Measurements from ENCODE around the gene NEAT1. TPM values are rescaled to one million over a fixed set of nuclear protein-coding genes. Genes with fewer than 3 reads are reported as not detected.

The NEAT1 gene
- total and polyA plus RNA-seq, 9 of the 15 experiments (the other 6 are each of a cell fraction or from before 2014, with no cell fraction given): 20.1 to 389 (median 62.8) TPM

DNA sequence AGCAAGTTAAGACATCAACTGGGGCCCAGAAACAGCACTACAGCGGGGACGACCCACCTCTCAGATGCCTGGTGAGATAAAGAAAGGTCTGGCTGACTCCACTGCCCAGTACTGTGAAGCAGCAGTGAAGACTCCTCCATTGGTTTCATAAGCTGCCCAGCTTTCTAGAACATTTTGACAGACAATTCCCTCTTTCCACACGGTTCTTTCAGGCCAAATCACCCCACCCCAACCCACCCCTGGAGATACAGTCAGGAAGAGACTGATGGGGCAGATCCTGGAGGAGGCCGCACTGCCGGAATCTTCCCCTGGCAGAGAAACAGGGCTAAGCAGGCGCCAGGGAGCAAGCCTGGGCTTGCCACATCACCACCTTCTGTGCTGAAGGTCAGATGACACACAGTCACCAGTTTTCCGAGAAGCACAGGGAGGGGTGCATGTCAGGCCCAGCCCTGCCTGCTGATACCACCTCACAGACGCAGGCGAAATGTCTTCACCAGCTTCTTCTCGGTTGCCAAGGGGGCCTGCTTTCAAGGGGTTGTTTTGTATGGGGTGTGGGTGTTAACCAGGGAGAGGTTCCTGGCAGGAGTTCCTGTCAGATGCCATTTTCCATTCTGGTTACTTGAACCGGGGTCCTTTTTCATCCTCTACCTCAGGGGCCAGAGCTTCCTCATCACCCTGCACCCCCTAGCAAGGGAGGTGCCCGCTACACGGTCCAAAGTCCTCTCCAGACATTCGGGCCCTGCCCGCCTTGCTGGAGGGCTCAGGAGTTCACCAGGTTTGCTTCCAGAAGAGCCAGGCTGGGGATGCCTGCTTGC lies 1.4 kb upstream of the NEAT1 start (continued):
- TF ChIP-seq, protein P1, sequence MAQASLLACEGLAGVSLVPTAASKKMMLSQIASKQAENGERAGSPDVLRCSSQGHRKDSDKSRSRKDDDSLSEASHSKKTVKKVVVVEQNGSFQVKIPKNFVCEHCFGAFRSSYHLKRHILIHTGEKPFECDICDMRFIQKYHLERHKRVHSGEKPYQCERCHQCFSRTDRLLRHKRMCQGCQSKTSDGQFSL (CRISPR knock-in tag; IDR thresholded peaks at IDR 0.05): no peak
- TF ChIP-seq, protein P1 (tag; IDR thresholded peaks at IDR 0.05): peak in 1 of 2 experiments; percentile 60; a peak in 2 of 4 replicates
- TF ChIP-seq, protein P2, sequence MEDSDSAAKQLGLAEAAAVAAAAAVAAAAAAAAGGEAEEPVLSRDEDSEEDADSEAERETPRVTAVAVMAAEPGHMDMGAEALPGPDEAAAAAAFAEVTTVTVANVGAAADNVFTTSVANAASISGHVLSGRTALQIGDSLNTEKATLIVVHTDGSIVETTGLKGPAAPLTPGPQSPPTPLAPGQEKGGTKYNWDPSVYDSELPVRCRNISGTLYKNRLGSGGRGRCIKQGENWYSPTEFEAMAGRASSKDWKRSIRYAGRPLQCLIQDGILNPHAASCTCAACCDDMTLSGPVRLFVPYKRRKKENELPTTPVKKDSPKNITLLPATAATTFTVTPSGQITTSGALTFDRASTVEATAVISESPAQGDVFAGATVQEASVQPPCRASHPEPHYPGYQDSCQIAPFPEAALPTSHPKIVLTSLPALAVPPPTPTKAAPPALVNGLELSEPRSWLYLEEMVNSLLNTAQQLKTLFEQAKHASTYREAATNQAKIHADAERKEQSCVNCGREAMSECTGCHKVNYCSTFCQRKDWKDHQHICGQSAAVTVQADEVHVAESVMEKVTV (CRISPR knock-in tag; IDR thresholded peaks at IDR 0.05): 0 out of 2 replicates have a peak, but pooled peaks have one; percentile 14
- TF ChIP-seq JUN (IDR thresholded peaks at IDR 0.05; ENCODE audit: borderline replicate concordance, low read depth, low read length): peak; percentile 73; the same call in 1 of the 2 replicates
- TF ChIP-seq JUN (CRISPR knock-in tag; IDR thresholded peaks at IDR 0.05; ENCODE audit: borderline replicate concordance): no peak
- peak; percentile 43; the same call in 1 of the 2 replicates for TF ChIP-seq PHB (CRISPR knock-in tag; IDR thresholded peaks at IDR 0.05)
- TF ChIP-seq, protein P3, sequence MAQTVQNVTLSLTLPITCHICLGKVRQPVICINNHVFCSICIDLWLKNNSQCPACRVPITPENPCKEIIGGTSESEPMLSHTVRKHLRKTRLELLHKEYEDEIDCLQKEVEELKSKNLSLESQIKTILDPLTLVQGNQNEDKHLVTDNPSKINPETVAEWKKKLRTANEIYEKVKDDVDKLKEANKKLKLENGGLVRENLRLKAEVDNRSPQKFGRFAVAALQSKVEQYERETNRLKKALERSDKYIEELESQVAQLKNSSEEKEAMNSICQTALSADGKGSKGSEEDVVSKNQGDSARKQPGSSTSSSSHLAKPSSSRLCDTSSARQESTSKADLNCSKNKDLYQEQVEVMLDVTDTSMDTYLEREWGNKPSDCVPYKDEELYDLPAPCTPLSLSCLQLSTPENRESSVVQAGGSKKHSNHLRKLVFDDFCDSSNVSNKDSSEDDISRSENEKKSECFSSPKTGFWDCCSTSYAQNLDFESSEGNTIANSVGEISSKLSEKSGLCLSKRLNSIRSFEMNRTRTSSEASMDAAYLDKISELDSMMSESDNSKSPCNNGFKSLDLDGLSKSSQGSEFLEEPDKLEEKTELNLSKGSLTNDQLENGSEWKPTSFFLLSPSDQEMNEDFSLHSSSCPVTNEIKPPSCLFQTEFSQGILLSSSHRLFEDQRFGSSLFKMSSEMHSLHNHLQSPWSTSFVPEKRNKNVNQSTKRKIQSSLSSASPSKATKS (CRISPR knock-in tag; IDR thresholded peaks at IDR 0.05): no peak
- TF ChIP-seq NFIC (IDR thresholded peaks at IDR 0.05): peak; percentile 30; the same call in 1 of the 2 replicates
- TF ChIP-seq, protein P4, sequence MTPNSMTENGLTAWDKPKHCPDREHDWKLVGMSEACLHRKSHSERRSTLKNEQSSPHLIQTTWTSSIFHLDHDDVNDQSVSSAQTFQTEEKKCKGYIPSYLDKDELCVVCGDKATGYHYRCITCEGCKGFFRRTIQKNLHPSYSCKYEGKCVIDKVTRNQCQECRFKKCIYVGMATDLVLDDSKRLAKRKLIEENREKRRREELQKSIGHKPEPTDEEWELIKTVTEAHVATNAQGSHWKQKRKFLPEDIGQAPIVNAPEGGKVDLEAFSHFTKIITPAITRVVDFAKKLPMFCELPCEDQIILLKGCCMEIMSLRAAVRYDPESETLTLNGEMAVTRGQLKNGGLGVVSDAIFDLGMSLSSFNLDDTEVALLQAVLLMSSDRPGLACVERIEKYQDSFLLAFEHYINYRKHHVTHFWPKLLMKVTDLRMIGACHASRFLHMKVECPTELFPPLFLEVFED (CRISPR knock-in tag; conservative IDR thresholded peaks at IDR 0.05): peak; percentile 84
- no peak for TF ChIP-seq ZNF668 (CRISPR knock-in tag; IDR thresholded peaks at IDR 0.05)
- TF ChIP-seq TSC22D4 (tag; IDR thresholded peaks at IDR 0.05): no peak
- TF ChIP-seq ZBTB17 (CRISPR knock-in tag; IDR thresholded peaks at IDR 0.05): peak; percentile 70; the same call in 1 of the 2 replicates
- peak in 1 of 2 experiments; percentile 37; a peak in 2 of 4 replicates for TF ChIP-seq SRF (CRISPR knock-in tag; IDR thresholded peaks at IDR 0.05)
- peak; percentile 37; the same call in 1 of the 2 replicates for TF ChIP-seq KLF1 (tag; IDR thresholded peaks at IDR 0.05)
- TF ChIP-seq, protein P5, sequence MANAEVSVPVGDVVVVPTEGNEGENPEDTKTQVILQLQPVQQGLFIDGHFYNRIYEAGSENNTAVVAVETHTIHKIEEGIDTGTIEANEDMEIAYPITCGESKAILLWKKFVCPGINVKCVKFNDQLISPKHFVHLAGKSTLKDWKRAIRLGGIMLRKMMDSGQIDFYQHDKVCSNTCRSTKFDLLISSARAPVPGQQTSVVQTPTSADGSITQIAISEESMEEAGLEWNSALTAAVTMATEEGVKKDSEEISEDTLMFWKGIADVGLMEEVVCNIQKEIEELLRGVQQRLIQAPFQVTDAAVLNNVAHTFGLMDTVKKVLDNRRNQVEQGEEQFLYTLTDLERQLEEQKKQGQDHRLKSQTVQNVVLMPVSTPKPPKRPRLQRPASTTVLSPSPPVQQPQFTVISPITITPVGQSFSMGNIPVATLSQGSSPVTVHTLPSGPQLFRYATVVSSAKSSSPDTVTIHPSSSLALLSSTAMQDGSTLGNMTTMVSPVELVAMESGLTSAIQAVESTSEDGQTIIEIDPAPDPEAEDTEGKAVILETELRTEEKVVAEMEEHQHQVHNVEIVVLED (CRISPR knock-in tag; IDR thresholded peaks at IDR 0.05): peak; percentile 14; the same call in 1 of the 2 replicates
- TF ChIP-seq KAT7 (CRISPR knock-in tag; IDR thresholded peaks at IDR 0.05; ENCODE audit: borderline replicate concordance): peak; percentile 79; the same call in 1 of the 2 replicates
- TF ChIP-seq, protein P6, sequence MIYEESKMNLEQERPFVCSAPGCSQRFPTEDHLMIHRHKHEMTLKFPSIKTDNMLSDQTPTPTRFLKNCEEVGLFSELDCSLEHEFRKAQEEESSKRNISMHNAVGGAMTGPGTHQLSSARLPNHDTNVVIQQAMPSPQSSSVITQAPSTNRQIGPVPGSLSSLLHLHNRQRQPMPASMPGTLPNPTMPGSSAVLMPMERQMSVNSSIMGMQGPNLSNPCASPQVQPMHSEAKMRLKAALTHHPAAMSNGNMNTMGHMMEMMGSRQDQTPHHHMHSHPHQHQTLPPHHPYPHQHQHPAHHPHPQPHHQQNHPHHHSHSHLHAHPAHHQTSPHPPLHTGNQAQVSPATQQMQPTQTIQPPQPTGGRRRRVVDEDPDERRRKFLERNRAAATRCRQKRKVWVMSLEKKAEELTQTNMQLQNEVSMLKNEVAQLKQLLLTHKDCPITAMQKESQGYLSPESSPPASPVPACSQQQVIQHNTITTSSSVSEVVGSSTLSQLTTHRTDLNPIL (CRISPR knock-in tag; IDR thresholded peaks at IDR 0.05): 0 out of 2 replicates have a peak, but pooled peaks have one; percentile 25

All from K562 (cell line).